Posterior cingulate gyrus (tissue), 11 donors: Measurements from ENCODE around the gene NDUFA3.

ENCODE experiments used
- DNase-seq, 10 donors: peaks; one replicate each; pipeline versions ENCODE4 v3.0.0 to v3.0.0-alpha.2; 2020 to 2021; ENCODE audit warnings: mixed read lengths in 3 of 10
- intact Hi-C: fragments of 100-400 bp; cut with DNase I; formaldehyde crosslinking; loops from one replicate; pipeline ENCODE4 v1.15.1; 2023

NDUFA3 gene

GRCh38 chr19:54136086-54136863 is 33.6 kb downstream of the NDUFA3 start:
- no peak for DNase-seq
- intact Hi-C loops: loop anchor here (2.0 kb wide), 1 partner anchor 33 kb away; the partner anchor contains the start of gene NDUFA3

GRCh38 chr19:54136864-54137698 is 34.4 kb downstream of the NDUFA3 start:
- DNase-seq: peak; percentile 98 to 100 (median 99)
- intact Hi-C loops: loop anchor here (1.0 to 2.0 kb wide), 2 partner anchors 22 to 34 kb away; partner anchors contain the start of genes NDUFA3, PRPF31 and TFPT

GRCh38 chr19:54137699-54138488 is 35.2 kb downstream of the NDUFA3 start, which contains the start of gene CNOT3:
TSS of gene CNOT3 (plus strand) at chr19:54137762. CDS start at chr19:54142979, 5,217 bp downstream.
- intact Hi-C loops: loop anchor here (1.0 to 2.0 kb wide), 2 partner anchors 23 to 35 kb away; partner anchors contain the start of genes NDUFA3, PRPF31 and TFPT
- DNase-seq: no peak

- DNase-seq: no peak
- intact Hi-C loops: no loop called here
Observed at GRCh38 chr19:54138489-54139256, 36.0 kb downstream of the NDUFA3 start.

- intact Hi-C loops: no loop called here
- DNase-seq: no peak
Observed at GRCh38 chr19:54141356-54141755, 38.7 kb downstream of the NDUFA3 start.

GRCh38 chr19:54142166-54142780 is 39.6 kb downstream of the NDUFA3 start:
- intact Hi-C loops: no loop called here
- DNase-seq: no peak

GRCh38 chr19:54145541-54146158 is 43.0 kb downstream of the NDUFA3 start:
- DNase-seq: no peak
- intact Hi-C loops: no loop called here

GRCh38 chr19:54147676-54148075 is 45.0 kb downstream of the NDUFA3 start:
- intact Hi-C loops: no loop called here
- no peak for DNase-seq

GRCh38 chr19:54148158-54148557 is 45.5 kb downstream of the NDUFA3 start:
- no peak for DNase-seq
- intact Hi-C loops: no loop called here

GRCh38 chr19:54149021-54149812 is 46.6 kb downstream of the NDUFA3 start:
- no peak for DNase-seq
- intact Hi-C loops: no loop called here

GRCh38 chr19:54151362-54152035 is 48.8 kb downstream of the NDUFA3 start:
- DNase-seq: no peak
- intact Hi-C loops: no loop called here

GRCh38 chr19:54152267-54152666 is 49.6 kb downstream of the NDUFA3 start:
- DNase-seq: no peak
- intact Hi-C loops: no loop called here

- no peak for DNase-seq
- intact Hi-C loops: no loop called here
Observed at GRCh38 chr19:54152878-54153524, 50.3 kb downstream of the NDUFA3 start.

- intact Hi-C loops: no loop called here
- no peak for DNase-seq
Observed at GRCh38 chr19:54153731-54154326, 51.2 kb downstream of the NDUFA3 start.

GRCh38 chr19:54154603-54155345 is 52.1 kb downstream of the NDUFA3 start:
- intact Hi-C loops: no loop called here
- no peak for DNase-seq

GRCh38 chr19:54155694-54156093 is 53.0 kb downstream of the NDUFA3 start:
- intact Hi-C loops: no loop called here
- DNase-seq: peak in 1 of 10 donors; percentile 83
